ENCODE data around the gene ST6GALNAC3.
A peak's percentile ranks its signal among the peaks of the same experiment; 100 is the strongest.
"Not testable (repeated sequence)": the region's sequence is repeated elsewhere in the genome, so short reads cannot be mapped to it uniquely, and the experiment has no call there.

Gene ST6GALNAC3

GRCh38 chr1:76074321-76075187 is at the start of gene ST6GALNAC3:
Gene ST6GALNAC3 (plus strand): TSS chr1:76074746.
- peak; percentile 70 for DNase-seq (ENCODE audit: low spot score)

- no peak for DNase-seq (ENCODE audit: low spot score)
Measured at GRCh38 chr1:76027341-76027740, 47.2 kb upstream of the ST6GALNAC3 start.

GRCh38 chr1:76029331-76029730 is 45.2 kb upstream of the ST6GALNAC3 start:
- no peak for DNase-seq (ENCODE audit: low spot score)

DNA sequence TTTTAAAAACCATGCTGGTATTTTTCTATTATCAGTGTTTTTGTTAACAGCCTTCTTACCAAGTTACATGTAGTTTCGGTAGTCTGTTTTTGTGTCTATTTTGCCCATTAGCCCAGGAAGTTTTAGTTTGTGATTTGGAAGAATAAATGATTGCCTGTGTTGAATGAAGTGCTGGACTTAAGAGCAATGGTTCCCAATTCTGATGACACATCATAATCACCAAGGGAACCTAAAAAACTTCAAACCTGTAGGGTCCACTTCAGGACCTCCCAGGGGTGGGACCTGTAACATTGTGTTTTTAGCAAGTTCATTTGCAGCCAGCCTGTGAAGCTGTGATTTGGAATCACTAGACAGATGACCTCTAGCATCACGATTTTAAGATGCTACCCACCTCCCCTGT is 43.0 kb upstream of the ST6GALNAC3 start:
- DNase-seq (ENCODE audit: low spot score) = no peak

GRCh38 chr1:76033800-76034475 is 40.6 kb upstream of the ST6GALNAC3 start:
- peak; percentile 60 for DNase-seq (ENCODE audit: low spot score)

- peak; percentile 23 for DNase-seq (ENCODE audit: low spot score)
Measured at GRCh38 chr1:76035053-76035452, 39.5 kb upstream of the ST6GALNAC3 start.

- no peak for DNase-seq (ENCODE audit: low spot score)
Measured at GRCh38 chr1:76037324-76037723, 37.2 kb upstream of the ST6GALNAC3 start.

DNA sequence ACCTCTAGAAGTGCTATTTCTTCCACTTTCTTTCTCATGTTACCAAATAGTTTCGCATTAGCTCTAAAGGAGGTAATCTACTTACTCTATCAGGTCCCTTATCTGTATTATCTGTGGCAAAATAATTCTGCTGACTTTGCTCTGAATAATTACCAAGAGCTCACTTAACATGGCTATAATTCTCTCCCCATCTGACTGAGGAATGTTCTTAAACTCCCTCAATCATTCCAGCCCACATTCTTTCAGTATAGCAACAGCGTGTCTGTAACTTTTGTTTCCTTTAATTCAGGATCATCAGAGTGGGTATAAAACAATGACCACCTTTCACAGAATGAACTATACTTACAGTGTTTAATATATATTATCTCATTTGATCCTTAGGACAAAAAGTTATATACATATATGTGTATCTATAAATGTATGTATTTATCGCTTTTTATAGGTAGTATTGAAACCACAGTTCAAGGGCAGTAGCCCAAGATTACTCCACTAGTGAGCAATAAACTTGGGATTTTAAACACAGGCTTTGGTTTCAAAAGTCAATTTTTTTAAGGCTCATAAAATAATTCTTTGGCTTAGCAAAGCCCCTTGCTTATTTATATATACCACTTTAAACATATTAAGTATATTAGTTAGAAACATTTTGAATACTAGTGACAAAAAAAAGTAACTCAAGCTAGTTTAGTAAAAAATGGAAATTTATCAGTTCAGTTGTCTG is 36.1 kb upstream of the ST6GALNAC3 start:
- no peak for DNase-seq (ENCODE audit: low spot score)

DNA sequence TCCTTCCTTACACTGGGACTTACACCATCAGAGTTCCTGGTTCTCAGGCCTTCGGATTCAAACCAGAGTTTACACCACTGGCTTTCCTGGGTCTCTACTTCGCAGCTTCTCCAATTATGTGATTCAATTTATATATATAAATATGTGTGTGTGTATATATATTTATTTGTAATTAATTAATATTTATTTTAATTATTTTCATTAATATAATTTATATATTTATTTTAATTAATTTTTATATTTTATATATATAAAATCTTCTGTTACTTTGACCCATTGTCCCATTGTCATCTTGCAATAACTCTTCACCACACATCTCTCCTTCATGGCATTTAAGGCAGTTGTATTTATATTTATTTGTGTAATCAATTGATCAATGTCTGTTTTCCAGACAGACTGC is 28.4 kb upstream of the ST6GALNAC3 start:
- DNase-seq (ENCODE audit: low spot score) = no peak

DNA sequence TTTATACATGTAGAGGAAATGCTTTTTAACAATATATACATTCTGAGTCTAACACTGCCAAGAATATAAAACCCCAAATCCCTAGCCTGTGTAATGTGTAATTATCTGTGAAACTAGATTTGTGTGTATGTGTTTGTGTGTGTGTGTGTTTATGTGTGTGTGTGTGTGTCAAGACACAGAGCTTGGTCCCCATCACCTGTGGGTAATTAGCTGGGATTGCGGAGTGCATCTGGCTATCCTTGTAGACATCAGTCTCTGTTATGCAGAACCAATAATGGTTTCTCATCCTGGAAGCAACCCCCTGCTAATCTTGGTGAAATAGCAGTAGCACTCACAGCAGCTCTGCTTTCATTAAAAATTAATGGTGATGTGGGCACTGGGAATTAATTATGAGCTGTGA is 26.3 kb upstream of the ST6GALNAC3 start:
- DNase-seq (ENCODE audit: low spot score) = no peak

- no peak for DNase-seq (ENCODE audit: low spot score)
Measured at GRCh38 chr1:76048926-76049325, 25.6 kb upstream of the ST6GALNAC3 start.

- no peak for DNase-seq (ENCODE audit: low spot score)
Measured at GRCh38 chr1:76049498-76049897, 25.0 kb upstream of the ST6GALNAC3 start.

DNA sequence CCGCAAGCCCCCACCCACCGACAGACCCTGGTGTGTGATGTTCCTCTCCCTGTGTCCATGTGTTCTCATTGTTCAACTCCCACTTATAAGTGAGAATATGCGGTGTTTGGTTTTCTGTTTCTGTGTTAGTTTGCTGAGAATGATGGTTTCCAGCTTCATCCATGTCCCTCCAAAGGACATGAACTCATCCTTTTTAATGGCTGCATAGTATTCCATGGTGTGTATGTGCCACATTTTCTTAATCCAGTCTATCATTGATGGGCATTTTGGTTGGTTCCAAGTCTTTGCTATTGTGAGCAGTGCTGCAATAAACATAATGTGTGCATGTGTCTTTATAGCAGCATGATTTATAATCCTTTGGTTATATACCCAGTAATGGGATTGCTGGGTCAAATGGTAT is 24.5 kb upstream of the ST6GALNAC3 start:
- not testable (repeated sequence) for DNase-seq (ENCODE audit: low spot score)

GRCh38 chr1:76053021-76053420 is 21.5 kb upstream of the ST6GALNAC3 start:
- no peak for DNase-seq (ENCODE audit: low spot score)

DNA sequence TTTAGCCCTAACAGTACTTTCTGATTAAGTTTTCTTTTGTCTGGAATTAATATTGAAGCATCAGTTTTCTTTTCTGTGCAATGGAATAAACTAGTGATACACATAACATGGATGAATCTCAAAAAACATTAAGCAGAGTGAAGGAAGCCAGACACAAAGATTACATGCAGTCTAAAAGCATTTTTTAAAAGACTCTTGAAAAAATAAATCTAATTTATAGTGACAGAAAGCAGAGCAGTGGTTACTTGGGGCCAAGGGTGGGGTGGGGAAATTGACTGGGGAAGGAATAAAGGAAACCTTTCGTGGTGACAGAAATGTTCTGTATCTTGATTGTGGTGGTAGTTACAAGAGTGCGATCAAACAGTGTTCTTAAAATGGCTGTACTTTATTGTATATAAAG is 20.2 kb upstream of the ST6GALNAC3 start:
- no peak for DNase-seq (ENCODE audit: low spot score)

GRCh38 chr1:76055987-76056386 is 18.6 kb upstream of the ST6GALNAC3 start:
- DNase-seq (ENCODE audit: low spot score) = no peak

- DNase-seq (ENCODE audit: low spot score) = no peak
Measured at GRCh38 chr1:76059451-76059850, 15.1 kb upstream of the ST6GALNAC3 start.

- DNase-seq (ENCODE audit: low spot score) = no peak
Measured at GRCh38 chr1:76065270-76065669, 9.3 kb upstream of the ST6GALNAC3 start.

DNA sequence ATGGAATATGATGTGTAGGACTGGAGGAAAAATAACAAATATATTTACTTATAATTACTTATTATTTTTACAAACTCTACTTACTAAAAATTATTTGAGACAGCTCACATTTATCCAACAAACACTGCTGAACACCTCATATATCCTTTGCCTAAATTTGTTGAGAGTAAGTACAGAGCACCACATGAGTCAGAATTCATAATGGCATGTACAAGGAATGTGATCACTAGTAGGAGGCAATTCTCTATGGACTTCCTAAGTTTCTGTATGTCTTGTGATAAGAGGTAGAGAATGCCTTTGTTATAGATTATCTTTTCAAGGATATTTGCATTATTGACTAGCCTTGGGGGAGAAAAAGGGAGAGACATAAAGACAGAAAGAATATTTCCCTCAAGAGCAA is 8.2 kb upstream of the ST6GALNAC3 start:
- peak; percentile 72 for DNase-seq (ENCODE audit: low spot score)

DNA sequence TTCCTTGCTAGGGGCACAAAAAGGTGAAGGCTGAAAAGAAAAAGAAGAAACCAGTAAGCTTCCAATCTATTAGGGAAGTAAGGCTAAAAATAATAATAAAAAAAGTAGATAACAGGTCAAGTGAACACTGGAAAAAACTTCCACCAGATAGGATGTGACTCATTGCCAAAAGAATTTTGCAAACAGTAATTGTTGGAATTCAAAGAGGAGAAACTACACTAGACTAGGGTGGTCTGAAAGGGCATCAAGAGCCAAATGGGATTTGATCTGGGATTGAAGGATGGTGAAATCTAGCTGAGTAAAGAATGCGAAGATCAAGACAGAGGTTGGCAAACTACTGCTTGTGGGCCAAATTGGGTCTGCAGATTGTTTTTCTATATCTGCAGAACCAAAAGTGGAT is 6.0 kb upstream of the ST6GALNAC3 start:
- DNase-seq (ENCODE audit: low spot score) = peak; percentile 56

DNA sequence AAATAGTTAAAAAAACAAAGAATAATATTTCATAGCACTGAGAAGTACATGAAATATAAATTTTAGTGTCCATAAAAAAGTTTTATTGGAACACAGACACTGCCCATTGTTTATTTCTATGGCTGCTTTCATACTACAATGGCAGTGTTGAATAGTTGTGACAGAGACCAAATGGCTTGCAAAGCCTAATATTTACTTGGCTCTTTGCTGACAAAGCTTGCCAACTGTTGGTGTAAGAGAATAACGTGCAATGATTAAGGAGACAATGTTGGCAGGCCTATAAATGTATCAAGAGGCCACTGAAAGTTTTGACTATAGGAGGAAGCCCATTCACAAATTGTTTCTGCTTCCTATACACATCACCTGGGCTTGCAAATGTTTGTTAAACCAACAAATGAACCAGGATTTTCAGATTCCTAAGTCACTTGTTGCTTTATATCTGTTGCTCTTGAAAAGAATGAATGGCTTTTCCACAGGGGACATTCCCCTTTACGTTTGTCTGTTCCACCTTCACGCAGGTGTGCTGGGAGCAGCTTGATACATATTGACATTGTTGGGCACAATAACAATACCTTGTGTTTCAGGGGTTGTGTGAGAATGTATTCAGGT is 5.5 kb upstream of the ST6GALNAC3 start:
- no peak for DNase-seq (ENCODE audit: low spot score)

DNA sequence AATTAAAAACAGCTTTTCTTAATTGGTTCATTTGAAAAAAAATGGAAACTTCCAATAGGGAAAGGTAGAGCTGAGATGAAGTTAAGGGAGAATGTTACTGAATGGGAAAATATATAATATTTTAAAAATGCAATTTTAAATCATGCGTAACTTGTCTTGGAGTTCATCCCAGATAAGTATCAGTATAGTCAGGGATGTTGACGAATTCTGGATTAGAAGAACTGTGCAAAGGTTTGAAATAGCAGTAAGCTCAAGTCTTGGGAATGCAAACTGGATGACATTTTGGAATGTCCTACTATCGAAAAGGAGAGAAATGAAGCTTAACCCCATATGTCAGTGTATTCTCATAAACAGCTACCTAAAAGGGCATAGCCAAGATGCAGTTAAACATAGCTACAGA is 4.0 kb upstream of the ST6GALNAC3 start:
- DNase-seq (ENCODE audit: low spot score) = no peak
